Right cardiac atrium (tissue), 5 donors: ENCODE measurements around the gene MT2A. TPM values are rescaled to one million over a fixed set of nuclear protein-coding genes. Genes with fewer than 3 reads are reported as not detected.
A peak's percentile ranks its signal among the peaks of the same experiment; 100 is the strongest.

Experiments used
- ATAC-seq, 2 donors: fragments of 200-7000 bp; cut with Tn5 transposase; one replicate each; pipeline versions ENCODE4 v1.8.0 to v1.9.1; 2020; ENCODE audit warnings: moderate library complexity in 2 of 2, mild to moderate bottlenecking in 1 of 2
- DNase-seq, 3 donors: peaks; one replicate each; pipeline ENCODE4 v3.0.0-alpha.2; 2020
- H3K27ac ChIP-seq: one replicate; pipeline ENCODE4 v1.5.1; 2013; ENCODE audit warnings: mild to moderate bottlenecking, low read length, control low read depth, moderate library complexity
- H3K27me3 ChIP-seq: one replicate; pipeline ENCODE4 v1.6.1; 2013; ENCODE audit not compliant: control insufficient read depth, insufficient read depth
- H3K4me1 ChIP-seq: one replicate; pipeline ENCODE4 v1.6.1; 2013; ENCODE audit warnings: low read length; ENCODE audit not compliant: control insufficient read depth, insufficient read depth
- H3K4me3 ChIP-seq: one replicate; pipeline ENCODE4 v1.5.1; 2013; ENCODE audit warnings: low read length, control low read depth
- H3K9me3 ChIP-seq: one replicate; pipeline ENCODE4 v1.6.1; 2013; ENCODE audit warnings: low read length; ENCODE audit not compliant: control insufficient read depth
- WGBS: extraction: QIAGEN DNeasy Blood & Tissue Kit; methylation state at CpG from one replicate; pipeline ENCODE4 v1.1.7; 2013; 5-methylcytosine and 5-hydroxymethylcytosine counted together
- intact Hi-C, 4 donors: fragments of 100-400 bp; cut with DNase I; formaldehyde crosslinking; loops; one replicate each; pipeline versions ENCODE4 v1.11.0 to v1.14.0; 2022 to 2023
- polyA plus RNA-seq: library from polyadenylated mRNA; stranded (reverse); fragments of 200-250 nt; gene quantifications from one replicate; pipeline ENCODE4 v1.2.3, GENCODE V29; 2013
- total RNA-seq, 4 donors: library from RNA; stranded (reverse); fragmentation: NEBNext Ultra II Directional; extraction: Animal tissue kit (Norgen Biotek cat#: 25700); gene quantifications; one replicate each; pipeline ENCODE4 v1.2.1, GENCODE V29; 2021
- donor health status: healthy with polysubstance abuse.
- donor health status: DM: no; HTN: yes; CAD: no.
- donor health status: DM: no; HTN: no; CAD: no.
- donor health status: DM: no; HTN: yes; CAD: no; lungs with severe emphysema.
- donor health status: DM: yes; HTN: yes; CAD: no.

MT2A gene
- total and polyA plus RNA-seq, 5 donors: 55.6 to 154 (median 92.5) TPM

DNA sequence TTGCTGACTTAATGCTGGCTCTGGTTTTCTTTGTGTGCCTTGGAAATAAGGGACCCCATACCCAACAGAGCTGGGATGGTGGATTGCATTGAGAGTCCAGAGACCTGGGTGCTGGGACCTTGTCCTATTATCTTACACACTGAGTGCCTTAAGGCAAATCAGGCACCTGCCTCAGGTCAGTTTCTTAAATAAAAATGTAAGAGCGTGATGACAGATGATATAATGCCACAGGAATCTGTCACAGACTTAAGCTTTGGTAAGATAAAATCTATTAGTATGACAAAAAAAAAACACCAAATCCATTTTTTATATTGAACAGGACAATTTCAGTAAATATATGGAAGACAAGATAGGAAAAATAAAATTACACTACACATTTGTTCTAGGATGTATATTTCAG, 31.7 kb downstream of the MT2A start:
- no peaks in the 10 kb centered on the region for H3K27me3 ChIP-seq
- intact Hi-C loops: no loop called here
- peaks cover 1% of the 10 kb centered on the region for H3K4me1 ChIP-seq
- DNase-seq: no peak
- H3K4me3 ChIP-seq: no peak overlapping the region
- ATAC-seq: no peak
- H3K9me3 ChIP-seq: no peaks in the 10 kb centered on the region
- H3K27ac ChIP-seq: no peak overlapping the region
- 81% methylated on average over 1 of the region's 1 CpG for WGBS

GRCh38 chr16:56641166-56641565, 32.8 kb downstream of the MT2A start:
- Histone ChIP-seq H3K4me3 (no peak overlapping the region), H3K27me3 (no peaks in the 10 kb centered on the region), H3K27ac (no peak overlapping the region), H3K4me1 (peaks cover 1% of the 10 kb centered on the region), H3K9me3 (no peaks in the 10 kb centered on the region)
- intact Hi-C loops: no loop called here
- ATAC-seq (no peak), DNase-seq (no peak)
- WGBS: 95% methylated on average over 2 of the region's 2 CpGs

- WGBS: 4% methylated on average over 42 of the region's 42 CpGs
- Histone ChIP-seq H3K9me3 (no peaks in the 10 kb centered on the region), H3K4me3 (peak overlapping the region; percentile 17), H3K4me1 (peaks cover 1% of the 10 kb centered on the region), H3K27me3 (no peaks in the 10 kb centered on the region), H3K27ac (no peak overlapping the region)
- intact Hi-C loops: no loop called here
- DNase-seq (peak; percentile 84 to 93 (median 89)), ATAC-seq (peak; percentile 93 to 94)
Measured at GRCh38 chr16:56643080-56643778, 34.8 kb downstream of the MT2A start.

GRCh38 chr16:56643833-56644232, 35.4 kb downstream of the MT2A start:
- H3K27ac ChIP-seq: no peak overlapping the region
- H3K4me1 ChIP-seq: no peaks in the 10 kb centered on the region
- no peak for DNase-seq
- H3K27me3 ChIP-seq: no peaks in the 10 kb centered on the region
- H3K9me3 ChIP-seq: no peaks in the 10 kb centered on the region
- intact Hi-C loops: no loop called here
- no peak for ATAC-seq
- WGBS: 50% methylated on average over 5 of the region's 5 CpGs
- H3K4me3 ChIP-seq: no peak overlapping the region

DNA sequence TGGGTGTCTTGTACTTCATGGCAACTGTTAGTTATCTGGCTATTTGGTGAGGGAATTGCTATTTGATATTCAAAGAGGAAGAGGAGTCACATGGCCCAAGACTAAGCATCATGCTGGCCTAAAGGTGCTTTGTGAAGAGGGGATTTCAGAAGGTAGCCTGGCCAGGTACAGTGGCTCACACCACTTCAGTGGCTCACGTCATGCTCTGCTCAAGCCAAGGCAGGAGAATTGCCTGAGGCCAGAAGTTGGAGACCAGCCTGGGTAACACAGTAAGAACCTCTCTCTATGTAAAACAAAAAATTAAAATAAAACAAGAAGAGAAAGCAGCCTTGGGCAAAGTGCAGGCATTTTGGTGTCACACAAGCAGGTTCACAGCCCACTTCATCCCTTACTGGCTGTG, 36.9 kb downstream of the MT2A start:
- no peak overlapping the region for H3K4me3 ChIP-seq
- H3K4me1 ChIP-seq: no peaks in the 10 kb centered on the region
- intact Hi-C loops: no loop called here
- WGBS: 88% methylated on average over 1 of the region's 1 CpG
- H3K27ac ChIP-seq: no peak overlapping the region
- H3K9me3 ChIP-seq: no peaks in the 10 kb centered on the region
- DNase-seq (no peak), ATAC-seq (no peak)
- H3K27me3 ChIP-seq: no peaks in the 10 kb centered on the region

DNA sequence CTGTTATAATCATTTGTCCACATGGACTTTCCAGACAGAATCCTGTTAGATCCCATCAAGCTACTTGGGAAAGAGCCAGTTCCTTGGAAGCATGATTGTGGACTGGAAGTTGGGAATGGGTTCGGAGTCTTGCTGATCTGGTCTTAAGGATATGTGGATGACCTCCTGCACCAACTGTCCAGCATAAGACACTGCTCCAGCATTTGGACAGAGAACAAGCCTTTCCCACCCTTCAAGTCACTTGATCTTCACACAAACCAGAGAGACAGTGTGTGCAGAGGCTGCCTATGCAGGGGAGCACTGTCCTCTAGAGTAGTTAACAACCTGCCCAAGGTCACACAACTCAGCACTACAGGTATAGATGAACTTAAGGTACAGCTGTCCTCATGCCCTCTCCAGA, 37.5 kb downstream of the MT2A start:
- H3K27me3 ChIP-seq: no peaks in the 10 kb centered on the region
- no peak for ATAC-seq
- no peaks in the 10 kb centered on the region for H3K9me3 ChIP-seq
- H3K27ac ChIP-seq: no peak overlapping the region
- intact Hi-C loops: no loop called here
- H3K4me3 ChIP-seq: no peak overlapping the region
- WGBS: 0% methylated on average over 1 of the region's 1 CpG
- H3K4me1 ChIP-seq: no peaks in the 10 kb centered on the region
- no peak for DNase-seq

- no peak for DNase-seq
- H3K9me3 ChIP-seq: no peaks in the 10 kb centered on the region
- ATAC-seq: no peak
- WGBS: 29% methylated on average over 33 of the region's 33 CpGs
- no peaks in the 10 kb centered on the region for H3K4me1 ChIP-seq
- intact Hi-C loops: no loop called here
- H3K27ac ChIP-seq: no peak overlapping the region
- no peaks in the 10 kb centered on the region for H3K27me3 ChIP-seq
- no peak overlapping the region for H3K4me3 ChIP-seq
Measured at GRCh38 chr16:56647641-56648431, 39.5 kb downstream of the MT2A start.

- H3K9me3 ChIP-seq: no peaks in the 10 kb centered on the region
- WGBS: 78% methylated on average over 2 of the region's 2 CpGs
- no peak overlapping the region for H3K27ac ChIP-seq
- H3K4me1 ChIP-seq: no peaks in the 10 kb centered on the region
- no peaks in the 10 kb centered on the region for H3K27me3 ChIP-seq
- intact Hi-C loops: no loop called here
- no peak for ATAC-seq
- no peak overlapping the region for H3K4me3 ChIP-seq
- no peak for DNase-seq
Measured at GRCh38 chr16:56649271-56649670, 40.9 kb downstream of the MT2A start.

DNA sequence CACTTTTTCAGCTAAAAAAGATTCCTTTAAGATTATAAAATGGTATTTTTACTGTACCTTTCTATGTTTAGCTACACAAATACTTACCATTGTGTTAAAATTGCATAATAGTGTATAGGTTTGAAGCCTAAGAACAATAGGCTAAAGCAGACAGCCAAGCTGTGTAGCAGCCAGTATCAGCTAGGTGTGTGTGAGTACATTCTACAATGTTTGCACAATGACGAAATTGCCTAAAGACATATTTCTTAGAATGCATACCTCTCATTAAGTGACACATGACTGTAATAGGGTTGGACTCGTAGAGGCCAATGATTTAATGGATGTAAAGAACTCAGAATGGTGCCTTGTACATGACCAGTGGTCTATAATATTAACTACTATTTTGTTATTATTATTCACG, 41.4 kb downstream of the MT2A start:
- no peaks in the 10 kb centered on the region for H3K4me1 ChIP-seq
- ATAC-seq (no peak), DNase-seq (no peak)
- H3K27ac ChIP-seq: no peak overlapping the region
- intact Hi-C loops: no loop called here
- 83% methylated on average over 3 of the region's 3 CpGs for WGBS
- no peak overlapping the region for H3K4me3 ChIP-seq
- H3K9me3 ChIP-seq: no peaks in the 10 kb centered on the region
- no peaks in the 10 kb centered on the region for H3K27me3 ChIP-seq

DNA sequence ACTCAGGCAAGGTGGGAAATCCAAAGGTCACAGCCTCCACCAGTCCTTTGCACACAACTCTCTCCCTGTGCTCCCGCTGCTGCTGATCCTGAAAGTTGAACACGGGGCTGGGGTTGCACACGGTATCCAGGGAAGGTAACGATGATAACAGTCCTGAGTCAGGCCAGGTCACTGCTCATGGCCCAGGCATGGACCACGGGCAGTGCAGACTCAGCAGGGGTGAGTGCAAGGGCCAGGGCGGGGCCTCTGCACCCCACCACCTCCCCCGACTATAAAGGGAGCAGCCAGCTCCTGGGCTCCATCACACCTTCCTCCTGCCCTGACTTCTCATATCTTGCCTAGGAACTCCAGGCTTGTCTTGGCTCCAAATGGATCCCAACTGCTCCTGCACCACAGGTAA, 43.2 kb downstream of the MT2A start, which contains the start of gene MT1B:
TSS of gene MT1B (plus strand) at position 301 of the 400 bp plus-strand sequence. CDS start at position 369, 68 bp downstream.
- H3K9me3 ChIP-seq: no peaks in the 10 kb centered on the region
- H3K4me3 ChIP-seq: no peak within 1 kb of the TSS
- DNase-seq: no peak
- no peak for ATAC-seq
- no peaks in the 10 kb centered on the region for H3K4me1 ChIP-seq
- H3K27ac ChIP-seq: no peak within 1 kb of the TSS
- intact Hi-C loops: no loop called here
- 64% methylated on average over 7 of the region's 7 CpGs for WGBS
- H3K27me3 ChIP-seq: no peaks in the 10 kb centered on the region

GRCh38 chr16:56652600-56652999, 44.2 kb downstream of the MT2A start:
- H3K4me1 ChIP-seq: no peaks in the 10 kb centered on the region
- H3K4me3 ChIP-seq: no peak overlapping the region
- DNase-seq (no peak), ATAC-seq (no peak)
- no peaks in the 10 kb centered on the region for H3K27me3 ChIP-seq
- WGBS: 60% methylated on average over 1 of the region's 1 CpG
- intact Hi-C loops: no loop called here
- H3K9me3 ChIP-seq: no peaks in the 10 kb centered on the region
- H3K27ac ChIP-seq: no peak overlapping the region
